Stimulated activated CD4-positive, alpha-beta T cell treated with anti-CD3 and anti-CD28 coated beads, Interleukin-1b, Interleukin-23, amount 100 ng/mL, for 1 hour (primary cell): ENCODE results near the gene C2CD4D.

Source experiments
- DNase-seq, 2 donors: peaks; one replicate each; pipeline ENCODE4 v3.0.0-alpha.2; 2020; ENCODE audit warnings: low read depth in 2 of 2

C2CD4D gene

DNA sequence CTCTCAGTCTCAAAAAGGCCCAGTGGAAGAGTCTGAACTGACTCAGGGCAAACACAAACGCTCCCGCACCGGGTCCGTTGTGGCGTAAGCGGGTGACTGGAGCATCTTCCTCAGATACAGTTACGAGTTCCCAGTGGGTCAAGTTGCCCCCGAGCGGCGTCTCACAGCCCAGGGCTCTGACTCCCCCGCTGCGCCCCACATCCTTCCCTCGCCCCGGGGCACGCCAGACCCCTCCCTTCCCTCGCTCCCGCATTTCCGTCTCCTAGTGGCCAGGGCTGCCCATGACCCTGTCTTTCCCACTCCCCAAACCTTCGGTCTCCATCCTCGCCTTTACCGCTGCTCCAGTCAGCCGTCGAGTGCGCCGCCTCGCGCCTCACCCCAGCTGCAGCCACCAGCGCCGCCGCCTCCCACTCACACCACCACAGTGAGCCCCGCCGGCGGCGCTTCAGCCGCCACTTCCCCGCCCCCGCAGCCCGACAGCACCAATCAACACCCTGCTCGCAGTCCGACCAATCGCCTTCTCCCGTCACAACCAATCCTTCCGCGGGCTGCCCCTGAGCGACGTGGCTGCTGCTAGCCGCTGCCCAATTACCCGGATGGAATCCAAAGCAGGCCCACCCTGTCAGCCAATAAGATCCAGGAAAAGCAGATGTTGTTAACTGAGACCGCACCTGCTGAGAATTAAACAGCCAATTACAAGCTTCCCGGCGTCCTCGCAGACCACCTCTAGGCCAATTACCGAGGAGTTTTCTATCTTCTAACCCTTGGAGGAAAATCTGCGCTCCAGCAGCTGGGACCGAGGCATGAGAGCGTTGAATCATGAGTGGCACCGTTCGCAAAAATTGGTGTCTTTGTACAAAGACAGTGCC lies 49.3 kb downstream of the C2CD4D start, which contains the start of gene TDRKH:
TDRKH (minus strand) TSS at position 430 of the 869 bp plus-strand sequence. CDS start 7,478 bp downstream, outside the sequence.
- DNase-seq = peak; percentile 96
